GM23338 (cell line): ENCODE data around the gene SLIT1. TPM values are rescaled to one million over a fixed set of nuclear protein-coding genes. Genes with fewer than 3 reads are reported as not detected.

Source experiments
- ATAC-seq: fragments of 200-7000 bp; cut with Tn5 transposase; 3 replicates; pipeline ENCODE4 v1.9.1; 2020
- DNase-seq: peaks from one replicate; pipeline ENCODE4 v3.0.0-alpha.2; 2015; ENCODE audit warnings: low spot score
- H2AFZ ChIP-seq: fragments of 200-600 bp; sonication (generic); 2 replicates; pipeline ENCODE4 v1.8.0; 2016; ENCODE audit warnings: antibody characterized with exemption, mild to moderate bottlenecking, moderate library complexity
- H3F3A ChIP-seq: fragments of 200-600 bp; sonication (generic); replicated peaks from 2 replicates; pipeline ENCODE4 v1.8.0; 2017; ENCODE audit warnings: antibody characterized with exemption, mixed run types, low read depth
- H3K27ac ChIP-seq: fragments of 200-600 bp; sonication (generic); 2 replicates; pipeline ENCODE4 v1.6.1; 2016; ENCODE audit warnings: low read depth
- H3K27me3 ChIP-seq: fragments of 200-600 bp; sonication (generic); 2 replicates; pipeline ENCODE4 v1.8.0; 2016; ENCODE audit warnings: mild to moderate bottlenecking, mixed run types, moderate library complexity; ENCODE audit not compliant: insufficient read depth
- H3K36me3 ChIP-seq: fragments of 200-600 bp; sonication (generic); 2 replicates; pipeline ENCODE4 v1.8.0; 2016; ENCODE audit warnings: mild to moderate bottlenecking; ENCODE audit not compliant: insufficient read depth
- H3K4me1 ChIP-seq: fragments of 200-600 bp; sonication (generic); 2 replicates; pipeline ENCODE4 v1.8.0; 2016; ENCODE audit warnings: mild to moderate bottlenecking, moderate library complexity; ENCODE audit not compliant: insufficient read depth
- H3K4me2 ChIP-seq: fragments of 200-600 bp; sonication (generic); 2 replicates; pipeline ENCODE4 v1.7.1; 2017; ENCODE audit warnings: mixed run types
- H3K4me3 ChIP-seq: fragments of 200-600 bp; sonication (generic); 2 replicates; pipeline ENCODE4 v1.6.1; 2016; ENCODE audit warnings: mixed run types
- H3K79me2 ChIP-seq: fragments of 200-600 bp; sonication (generic); replicated peaks from 2 replicates; pipeline ENCODE4 v1.8.0; 2017; ENCODE audit warnings: mild to moderate bottlenecking; ENCODE audit not compliant: insufficient read depth
- H3K9me2 ChIP-seq: fragments of 200-600 bp; sonication (generic); 2 replicates; pipeline ENCODE4 v1.8.0; 2017; ENCODE audit not compliant: insufficient read depth
- H4K20me1 ChIP-seq: fragments of 200-600 bp; sonication (generic); replicated peaks from 2 replicates; pipeline ENCODE4 v1.8.0; 2017; ENCODE audit warnings: mild to moderate bottlenecking; ENCODE audit not compliant: insufficient read depth
- H3K27ac Mint-ChIP-seq: 2 replicates; pipeline ENCODE4 v1.8.0; 2020; ENCODE audit warnings: inconsistent platforms, mild to moderate bottlenecking, moderate library complexity, mixed read lengths
- H3K27me3 Mint-ChIP-seq: 3 replicates; pipeline ENCODE4 v1.8.0; 2022; ENCODE audit warnings: low read depth, mild to moderate bottlenecking, moderate library complexity, mixed read lengths, inconsistent platforms; ENCODE audit not compliant: insufficient read depth, poor library complexity
- H3K36me3 Mint-ChIP-seq: 3 replicates; pipeline ENCODE4 v1.8.0; 2021; ENCODE audit warnings: low read depth, mild to moderate bottlenecking, inconsistent platforms, moderate library complexity, mixed read lengths
- H3K4me1 Mint-ChIP-seq: 3 replicates; pipeline ENCODE4 v1.8.0; 2020; ENCODE audit warnings: mild to moderate bottlenecking, inconsistent platforms, mixed read lengths
- H3K4me3 Mint-ChIP-seq: 3 replicates; pipeline ENCODE4 v1.8.0; 2021; ENCODE audit warnings: moderate library complexity, mild to moderate bottlenecking, inconsistent platforms, mixed read lengths
- H3K9me3 Mint-ChIP-seq: 3 replicates; pipeline ENCODE4 v1.8.0; 2020; ENCODE audit warnings: moderate library complexity, mild to moderate bottlenecking, inconsistent platforms, mixed read lengths
- CREB1 ChIP-seq: fragments of 250-450 bp; sonication (Bioruptor Pico); IDR thresholded peaks from 2 replicates; pipeline ENCODE4 v1.5.0; 2020; ENCODE audit warnings: low read depth, mild to moderate bottlenecking, moderate library complexity
- ZNF331 ChIP-seq: fragments of 250-450 bp; sonication (Bioruptor Pico); IDR thresholded peaks from 2 replicates; pipeline ENCODE4 v1.5.0; 2020; ENCODE audit warnings: low read depth, mild to moderate bottlenecking, moderate library complexity
- polyA plus RNA-seq: library from polyadenylated mRNA; unstranded; fragments of >200 nt; fragmentation: Nextera tagmentation; extraction: Ambion mirVana; gene quantifications from 2 replicates; pipeline ENCODE4 v1.2.1, GENCODE V29; 2016
- total RNA-seq: library from RNA; depleted of rRNA; stranded (reverse); fragments of >200 nt; shearing (Covaris generic); gene quantifications from 2 replicates; pipeline ENCODE4 v1.2.3, GENCODE V29; 2014
- TF ChIP-seq, protein P1 (sequence below): fragments of 250-450 bp; sonication (Bioruptor Pico); IDR thresholded peaks from 2 replicates; pipeline ENCODE4 v1.5.0; 2020; ENCODE audit warnings: mild to moderate bottlenecking, moderate library complexity

Gene SLIT1
- total and polyA plus RNA-seq, 2 experiments from 2014 or later, result 0.76 to 1.7 TPM

DNA sequence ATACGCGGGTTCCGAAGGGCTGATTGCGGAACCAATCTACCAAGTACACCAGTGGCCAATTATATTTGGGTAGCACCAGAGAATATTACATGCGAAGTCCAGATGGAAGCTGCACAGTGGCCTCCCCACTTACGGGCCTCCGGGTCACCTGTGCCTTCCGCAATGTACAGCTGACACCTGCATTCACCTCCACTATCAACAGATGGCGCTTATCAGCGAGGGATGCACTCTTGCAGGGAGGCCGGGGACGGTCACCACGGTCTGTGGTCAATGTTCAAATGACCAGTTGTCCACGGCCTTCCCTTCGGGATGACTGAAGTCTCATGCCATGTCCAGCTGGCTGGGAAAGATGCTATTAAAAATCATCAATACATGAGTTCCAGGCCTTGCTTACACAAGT lies 47.6 kb downstream of the SLIT1 start (continued):
- TF ChIP-seq, protein P1, sequence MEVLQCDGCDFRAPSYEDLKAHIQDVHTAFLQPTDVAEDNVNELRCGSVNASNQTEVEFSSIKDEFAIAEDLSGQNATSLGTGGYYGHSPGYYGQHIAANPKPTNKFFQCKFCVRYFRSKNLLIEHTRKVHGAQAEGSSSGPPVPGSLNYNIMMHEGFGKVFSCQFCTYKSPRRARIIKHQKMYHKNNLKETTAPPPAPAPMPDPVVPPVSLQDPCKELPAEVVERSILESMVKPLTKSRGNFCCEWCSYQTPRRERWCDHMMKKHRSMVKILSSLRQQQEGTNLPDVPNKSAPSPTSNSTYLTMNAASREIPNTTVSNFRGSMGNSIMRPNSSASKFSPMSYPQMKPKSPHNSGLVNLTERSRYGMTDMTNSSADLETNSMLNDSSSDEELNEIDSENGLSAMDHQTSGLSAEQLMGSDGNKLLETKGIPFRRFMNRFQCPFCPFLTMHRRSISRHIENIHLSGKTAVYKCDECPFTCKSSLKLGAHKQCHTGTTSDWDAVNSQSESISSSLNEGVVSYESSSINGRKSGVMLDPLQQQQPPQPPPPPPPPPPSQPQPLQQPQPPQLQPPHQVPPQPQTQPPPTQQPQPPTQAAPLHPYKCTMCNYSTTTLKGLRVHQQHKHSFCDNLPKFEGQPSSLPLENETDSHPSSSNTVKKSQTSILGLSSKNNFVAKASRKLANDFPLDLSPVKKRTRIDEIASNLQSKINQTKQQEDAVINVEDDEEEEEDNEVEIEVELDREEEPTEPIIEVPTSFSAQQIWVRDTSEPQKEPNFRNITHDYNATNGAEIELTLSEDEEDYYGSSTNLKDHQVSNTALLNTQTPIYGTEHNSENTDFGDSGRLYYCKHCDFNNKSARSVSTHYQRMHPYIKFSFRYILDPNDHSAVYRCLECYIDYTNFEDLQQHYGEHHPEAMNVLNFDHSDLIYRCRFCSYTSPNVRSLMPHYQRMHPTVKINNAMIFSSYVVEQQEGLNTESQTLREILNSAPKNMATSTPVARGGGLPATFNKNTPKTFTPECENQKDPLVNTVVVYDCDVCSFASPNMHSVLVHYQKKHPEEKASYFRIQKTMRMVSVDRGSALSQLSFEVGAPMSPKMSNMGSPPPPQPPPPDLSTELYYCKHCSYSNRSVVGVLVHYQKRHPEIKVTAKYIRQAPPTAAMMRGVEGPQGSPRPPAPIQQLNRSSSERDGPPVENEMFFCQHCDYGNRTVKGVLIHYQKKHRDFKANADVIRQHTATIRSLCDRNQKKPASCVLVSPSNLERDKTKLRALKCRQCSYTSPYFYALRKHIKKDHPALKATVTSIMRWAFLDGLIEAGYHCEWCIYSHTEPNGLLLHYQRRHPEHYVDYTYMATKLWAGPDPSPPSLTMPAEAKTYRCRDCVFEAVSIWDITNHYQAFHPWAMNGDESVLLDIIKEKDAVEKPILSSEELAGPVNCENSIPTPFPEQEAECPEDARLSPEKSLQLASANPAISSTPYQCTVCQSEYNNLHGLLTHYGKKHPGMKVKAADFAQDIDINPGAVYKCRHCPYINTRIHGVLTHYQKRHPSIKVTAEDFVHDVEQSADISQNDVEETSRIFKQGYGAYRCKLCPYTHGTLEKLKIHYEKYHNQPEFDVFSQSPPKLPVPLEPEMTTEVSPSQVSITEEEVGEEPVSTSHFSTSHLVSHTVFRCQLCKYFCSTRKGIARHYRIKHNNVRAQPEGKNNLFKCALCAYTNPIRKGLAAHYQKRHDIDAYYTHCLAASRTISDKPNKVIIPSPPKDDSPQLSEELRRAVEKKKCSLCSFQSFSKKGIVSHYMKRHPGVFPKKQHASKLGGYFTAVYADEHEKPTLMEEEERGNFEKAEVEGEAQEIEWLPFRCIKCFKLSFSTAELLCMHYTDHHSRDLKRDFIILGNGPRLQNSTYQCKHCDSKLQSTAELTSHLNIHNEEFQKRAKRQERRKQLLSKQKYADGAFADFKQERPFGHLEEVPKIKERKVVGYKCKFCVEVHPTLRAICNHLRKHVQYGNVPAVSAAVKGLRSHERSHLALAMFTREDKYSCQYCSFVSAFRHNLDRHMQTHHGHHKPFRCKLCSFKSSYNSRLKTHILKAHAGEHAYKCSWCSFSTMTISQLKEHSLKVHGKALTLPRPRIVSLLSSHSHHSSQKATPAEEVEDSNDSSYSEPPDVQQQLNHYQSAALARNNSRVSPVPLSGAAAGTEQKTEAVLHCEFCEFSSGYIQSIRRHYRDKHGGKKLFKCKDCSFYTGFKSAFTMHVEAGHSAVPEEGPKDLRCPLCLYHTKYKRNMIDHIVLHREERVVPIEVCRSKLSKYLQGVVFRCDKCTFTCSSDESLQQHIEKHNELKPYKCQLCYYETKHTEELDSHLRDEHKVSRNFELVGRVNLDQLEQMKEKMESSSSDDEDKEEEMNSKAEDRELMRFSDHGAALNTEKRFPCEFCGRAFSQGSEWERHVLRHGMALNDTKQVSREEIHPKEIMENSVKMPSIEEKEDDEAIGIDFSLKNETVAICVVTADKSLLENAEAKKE (CRISPR knock-in tag), result no peak

DNA sequence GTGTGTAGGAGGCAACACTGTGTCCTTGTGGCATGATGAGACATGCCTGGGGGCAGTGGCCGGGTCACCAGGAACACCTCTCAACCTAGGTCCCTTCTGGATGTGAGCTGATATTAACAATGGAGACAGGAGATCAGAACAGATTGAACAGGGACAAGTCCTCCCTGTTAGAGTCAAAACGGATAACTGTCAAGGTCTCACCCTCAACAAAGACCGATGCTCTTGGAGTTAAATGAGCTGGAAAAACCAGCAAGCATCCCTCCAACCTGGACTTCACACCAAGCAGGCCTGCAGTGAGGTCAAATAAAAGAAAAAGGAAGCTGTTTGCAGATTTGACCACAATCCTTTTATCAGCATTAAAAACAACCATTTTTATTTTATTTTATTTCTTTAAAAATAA lies 49.0 kb downstream of the SLIT1 start:
- TF ChIP-seq CREB1 (CRISPR knock-in tag), result no peak
- TF ChIP-seq ZNF331 (CRISPR knock-in tag), result no peak
- Histone ChIP-seq H3K9me2 (no peaks in the 10 kb centered on the region), H3K36me3 (no peaks in the 10 kb centered on the region), H3F3A (no peaks in the 10 kb centered on the region), H3K27ac (no peak overlapping the region), H3K27me3 (no peaks in the 10 kb centered on the region), H2AFZ (peak overlapping the region; percentile 74; the same call in 1 of the 2 replicates), H3K79me2 (no peaks in the 10 kb centered on the region), H3K4me2 (no peak overlapping the region), H3K4me3 (no peak overlapping the region), H3K4me1 (peaks cover 15% of the 10 kb centered on the region), H4K20me1 (no peaks in the 10 kb centered on the region)
- peaks cover 28% of the 10 kb centered on the region for H3K4me1 Mint-ChIP-seq
- H3K9me3 Mint-ChIP-seq, result no peaks in the 10 kb centered on the region
- no peak overlapping the region for H3K27ac Mint-ChIP-seq
- ATAC-seq (no peak), DNase-seq (no peak)
- H3K36me3 Mint-ChIP-seq, result no peaks in the 10 kb centered on the region
- no peak overlapping the region for H3K4me3 Mint-ChIP-seq
- peaks cover 6% of the 10 kb centered on the region for H3K27me3 Mint-ChIP-seq

DNA sequence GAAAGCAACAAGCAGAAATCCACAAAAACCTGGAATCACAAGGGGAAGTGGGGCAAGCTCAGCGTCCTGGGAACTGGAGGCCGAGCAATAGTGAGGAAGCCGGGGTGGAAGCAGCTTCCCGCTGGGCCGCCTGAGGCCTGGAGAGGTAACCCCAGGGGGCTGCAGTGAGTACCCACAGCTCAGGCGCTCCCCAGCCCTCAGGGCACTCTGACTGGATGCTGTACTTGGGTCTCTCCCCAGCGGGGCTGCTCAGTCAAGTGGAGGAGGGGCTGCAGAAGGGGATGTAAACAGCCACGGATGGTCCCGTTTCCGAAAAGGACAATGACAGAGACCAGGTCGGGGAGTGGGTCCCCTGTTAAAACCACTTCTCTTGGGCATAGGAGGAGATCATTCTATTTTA lies 50.3 kb downstream of the SLIT1 start:
- no peaks in the 10 kb centered on the region for H3F3A ChIP-seq
- H3K79me2 ChIP-seq, result no peaks in the 10 kb centered on the region
- no peak overlapping the region for H3K4me2 ChIP-seq
- no peaks in the 10 kb centered on the region for H3K36me3 ChIP-seq
- peaks cover 5% of the 10 kb centered on the region for H3K4me1 ChIP-seq
- H3K4me1 Mint-ChIP-seq, result peaks cover 18% of the 10 kb centered on the region
- no peaks in the 10 kb centered on the region for H4K20me1 ChIP-seq
- no peaks in the 10 kb centered on the region for H3K27me3 ChIP-seq
- no peaks in the 10 kb centered on the region for H3K9me2 ChIP-seq
- peaks cover 6% of the 10 kb centered on the region for H3K27me3 Mint-ChIP-seq
- H3K4me3 Mint-ChIP-seq, result no peak overlapping the region
- H3K9me3 Mint-ChIP-seq, result no peaks in the 10 kb centered on the region
- H3K36me3 Mint-ChIP-seq, result no peaks in the 10 kb centered on the region
- no peak overlapping the region for H3K27ac Mint-ChIP-seq
- no peak for DNase-seq
- H3K27ac ChIP-seq, result no peak overlapping the region
- ATAC-seq, result peak; percentile 24; the same call in 2 of the 3 replicates
- no peak overlapping the region for H2AFZ ChIP-seq
- H3K4me3 ChIP-seq, result no peak overlapping the region
- TF ChIP-seq, protein P1 (CRISPR knock-in tag), result no peak
